Natural killer cell (primary cell): ENCODE results near the gene KCNQ1OT1. TPM values are rescaled to one million over a fixed set of nuclear protein-coding genes. Genes with fewer than 3 reads are reported as not detected.

Experiments used
- ATAC-seq, 3 donors: fragments of 150-1000 bp in 2 of 3; fragments of 200-7000 bp in 1 of 3; cut with Tn5 transposase; 1 replicate in 1 of 3; 2 replicates in 2 of 3; pipeline ENCODE4 v1.10.0; 2021; ENCODE audit warnings: mild to moderate bottlenecking in 2 of 3, moderate library complexity in 2 of 3
- DNase-seq, 2 donors: peaks; one replicate each; pipeline versions ENCODE4 v3.0.0 to v3.0.0-alpha.2; 2013 to 2021; ENCODE audit warnings: mixed read lengths in 1 of 2
- H3K27ac ChIP-seq: one replicate; pipeline ENCODE4 v1.5.1; 2013; ENCODE audit warnings: mild to moderate bottlenecking, low read length
- H3K27me3 ChIP-seq: one replicate; pipeline ENCODE4 v1.6.1; 2013; ENCODE audit warnings: low read length; ENCODE audit not compliant: control insufficient read depth, insufficient read depth
- H3K36me3 ChIP-seq: one replicate; pipeline ENCODE4 v1.6.1; 2013; ENCODE audit warnings: low read length; ENCODE audit not compliant: control insufficient read depth, insufficient read depth
- H3K4me1 ChIP-seq: one replicate; pipeline ENCODE4 v1.6.1; 2013; ENCODE audit warnings: low read length; ENCODE audit not compliant: control insufficient read depth, insufficient read depth
- H3K4me3 ChIP-seq: one replicate; pipeline ENCODE4 v1.5.1; 2013; ENCODE audit warnings: low read length
- H3K9me3 ChIP-seq: one replicate; pipeline ENCODE4 v1.6.1; 2013; ENCODE audit warnings: low read length; ENCODE audit not compliant: control insufficient read depth, insufficient read depth
- H3K27ac Mint-ChIP-seq, 2 donors: one replicate each; pipeline ENCODE4 v1.8.0; 2022; ENCODE audit warnings: mild to moderate bottlenecking in 2 of 2, mixed read lengths in 2 of 2, moderate library complexity in 1 of 2
- H3K27me3 Mint-ChIP-seq, 2 donors: one replicate each; pipeline ENCODE4 v1.8.0; 2022; ENCODE audit warnings: low read depth in 2 of 2, mixed read lengths in 2 of 2
- H3K36me3 Mint-ChIP-seq: one replicate; pipeline ENCODE4 v1.8.0; 2022; ENCODE audit warnings: mixed read lengths
- H3K4me1 Mint-ChIP-seq, 2 donors: one replicate each; pipeline ENCODE4 v1.8.0; 2022; ENCODE audit warnings: mixed read lengths in 2 of 2
- H3K4me3 Mint-ChIP-seq: one replicate; pipeline ENCODE4 v1.8.0; 2022; ENCODE audit warnings: mild to moderate bottlenecking, moderate library complexity, mixed read lengths
- H3K9me3 Mint-ChIP-seq, 2 donors: one replicate each; pipeline ENCODE4 v1.8.0; 2022; ENCODE audit warnings: mixed read lengths in 2 of 2
- CTCF ChIP-seq: fragments of 200-600 bp; IDR thresholded peaks from one replicate; pipeline ENCODE4 v1.8.0; 2022; ENCODE audit warnings: antibody characterized with exemption
- WGBS: methylation state at CpG from one replicate; pipeline ENCODE4 v1.1.7; 2013; ENCODE audit warnings: missing lambda C conversion rate; ENCODE audit not compliant: insufficient coverage; 5-methylcytosine and 5-hydroxymethylcytosine counted together
- intact Hi-C: fragments of 100-400 bp; cut with micrococcal nuclease; formaldehyde crosslinking; loops from one replicate; pipeline ENCODE4 v1.14.2; 2022
- total RNA-seq, 4 donors: library from RNA; stranded (reverse); fragments of 120-200 nt in 1 of 4; gene quantifications; one replicate each; pipeline versions ENCODE4 v1.2.3 to v1.2.4, GENCODE V29; 2013 to 2022

The KCNQ1OT1 gene
- total RNA-seq, 3 donors from 2014 or later (not counting 1 experiment from before 2014, with no cell fraction given) = 0.72 to 0.78 (median 0.75) TPM

- Histone ChIP-seq H3K4me1 (peaks cover 6% of the 10 kb centered on the region), H3K9me3 (no peaks in the 10 kb centered on the region), H3K27ac (no peak overlapping the region), H3K4me3 (no peak overlapping the region), H3K36me3 (no peaks in the 10 kb centered on the region), H3K27me3 (no peaks in the 10 kb centered on the region)
- no peaks in the 10 kb centered on the region for H3K27me3 Mint-ChIP-seq
- WGBS = 71% methylated on average over 20 of the region's 28 CpGs
- DNase-seq (no peak), ATAC-seq (no peak)
- TF ChIP-seq CTCF = no peak
- no peaks in the 10 kb centered on the region for H3K9me3 Mint-ChIP-seq
- H3K4me1 Mint-ChIP-seq = peaks cover 0 to 5% of the 10 kb centered on the region in 2 donors
- no peaks in the 10 kb centered on the region for H3K36me3 Mint-ChIP-seq
- intact Hi-C loops = no loop called here
- H3K27ac Mint-ChIP-seq = no peak overlapping the region
- H3K4me3 Mint-ChIP-seq = no peak overlapping the region
These were observed 140.1 kb downstream of the KCNQ1OT1 start for GRCh38 chr11:2559527-2560311.

GRCh38 chr11:2558861-2559526 lies 140.8 kb downstream of the KCNQ1OT1 start:
- H3K27ac Mint-ChIP-seq = no peak overlapping the region

GRCh38 chr11:2558397-2558796 lies 141.4 kb downstream of the KCNQ1OT1 start:
- Mint-ChIP-seq H3K27ac (no peak overlapping the region), H3K27me3 (no peaks in the 10 kb centered on the region), H3K9me3 (no peaks in the 10 kb centered on the region), H3K4me1 (peaks cover 0 to 5% of the 10 kb centered on the region in 2 donors), H3K36me3 (no peaks in the 10 kb centered on the region), H3K4me3 (no peak overlapping the region)
- no peaks in the 10 kb centered on the region for H3K27me3 ChIP-seq
- WGBS = 94% methylated on average over 17 of the region's 17 CpGs
- no peaks in the 10 kb centered on the region for H3K36me3 ChIP-seq
- peaks cover 6% of the 10 kb centered on the region for H3K4me1 ChIP-seq
- no peaks in the 10 kb centered on the region for H3K9me3 ChIP-seq
- intact Hi-C loops = no loop called here
- no peak for DNase-seq
- ATAC-seq = no peak
- no peak overlapping the region for H3K27ac ChIP-seq
- no peak for TF ChIP-seq CTCF
- no peak overlapping the region for H3K4me3 ChIP-seq

More at GRCh38 chr11:2558861-2559526, 140.8 kb downstream of the KCNQ1OT1 start:
- no peaks in the 10 kb centered on the region for H3K36me3 ChIP-seq
- Mint-ChIP-seq H3K9me3 (no peaks in the 10 kb centered on the region), H3K4me3 (no peak overlapping the region), H3K36me3 (no peaks in the 10 kb centered on the region), H3K27me3 (no peaks in the 10 kb centered on the region), H3K4me1 (peaks cover 0 to 5% of the 10 kb centered on the region in 2 donors)
- no peak for TF ChIP-seq CTCF
- no peaks in the 10 kb centered on the region for H3K27me3 ChIP-seq
- H3K4me3 ChIP-seq = no peak overlapping the region
- no peaks in the 10 kb centered on the region for H3K9me3 ChIP-seq
- DNase-seq = no peak
- intact Hi-C loops = no loop called here
- WGBS = 93% methylated on average over 13 of the region's 13 CpGs
- no peak for ATAC-seq
- H3K4me1 ChIP-seq = peaks cover 6% of the 10 kb centered on the region
- no peak overlapping the region for H3K27ac ChIP-seq

Other genes with a start within 250 kb of the KCNQ1OT1 start
- gene CDKN1C, start 185.8 kb upstream of the KCNQ1OT1 start, total RNA-seq = 10 to 100 TPM in 1 of 3 donors, 1 to 10 TPM in 2; 2.6 to 27.9 (median 6.3) TPM
- gene PHLDA2, start 229.4 kb upstream of the KCNQ1OT1 start, total RNA-seq = 1 to 10 TPM in 2 of 3 donors, under 1 TPM in 1; 0.79 to 3.2 (median 2.2) TPM